Measurements from ENCODE around the gene FRG2B. TPM values are rescaled to one million over a fixed set of nuclear protein-coding genes. Genes with fewer than 3 reads are reported as not detected.
"Not testable (repeated sequence)": the region's sequence is repeated elsewhere in the genome, so short reads cannot be mapped to it uniquely, and the experiment has no call there.

Gene FRG2B
- total RNA-seq, result not detected

DNA sequence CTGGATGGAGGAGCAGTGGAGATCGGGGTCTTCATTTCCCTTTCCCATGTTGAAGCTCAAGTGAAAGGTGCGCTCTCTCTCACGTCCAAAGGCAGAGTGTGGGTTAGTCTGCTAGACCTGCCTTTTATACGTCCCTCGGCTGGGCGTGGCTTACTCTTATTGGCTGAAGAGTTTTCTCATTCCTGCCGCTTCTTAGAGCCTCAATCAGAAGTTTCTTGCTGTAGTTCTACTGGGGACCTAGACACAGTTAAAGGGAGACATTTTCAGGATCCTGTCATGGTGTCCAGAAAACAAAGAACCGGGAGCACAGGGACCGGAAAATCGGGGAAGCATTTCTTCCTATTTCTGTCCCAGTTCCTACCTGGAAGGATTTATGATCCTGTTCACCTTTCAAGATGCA lies at the start of gene FRG2B:
Gene FRG2B, minus strand, starts transcription at position 101 of the 400 bp plus-strand sequence. Its CDS starts 53 bp downstream, at position 48.
- not testable (repeated sequence) for H3K4me3 ChIP-seq; H3K27ac ChIP-seq; DNase-seq (ENCODE audit: low spot score); H3K4me1 ChIP-seq; H3K9me3 ChIP-seq; H3K36me3 ChIP-seq; H3K27me3 ChIP-seq

DNA sequence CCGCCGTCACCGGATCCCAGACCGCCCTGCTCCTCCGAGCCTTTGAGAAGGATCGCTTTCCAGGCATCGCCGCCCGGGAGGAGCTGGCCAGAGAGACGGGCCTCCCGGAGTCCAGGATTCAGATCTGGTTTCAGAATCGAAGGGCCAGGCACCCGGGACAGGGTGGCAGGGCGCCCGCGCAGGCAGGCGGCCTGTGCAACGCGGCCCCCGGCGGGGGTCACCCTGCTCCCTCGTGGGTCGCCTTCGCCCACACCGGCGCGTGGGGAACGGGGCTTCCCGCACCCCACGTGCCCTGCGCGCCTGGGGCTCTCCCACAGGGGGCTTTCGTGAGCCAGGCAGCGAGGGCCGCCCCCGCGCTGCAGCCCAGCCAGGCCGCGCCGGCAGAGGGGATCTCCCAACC lies 40.9 kb upstream of the FRG2B start:
- H3K9me3 ChIP-seq; H3K27ac ChIP-seq; H3K36me3 ChIP-seq; H3K4me3 ChIP-seq; H3K27me3 ChIP-seq; DNase-seq (ENCODE audit: low spot score); H3K4me1 ChIP-seq: not testable (repeated sequence)

DNA sequence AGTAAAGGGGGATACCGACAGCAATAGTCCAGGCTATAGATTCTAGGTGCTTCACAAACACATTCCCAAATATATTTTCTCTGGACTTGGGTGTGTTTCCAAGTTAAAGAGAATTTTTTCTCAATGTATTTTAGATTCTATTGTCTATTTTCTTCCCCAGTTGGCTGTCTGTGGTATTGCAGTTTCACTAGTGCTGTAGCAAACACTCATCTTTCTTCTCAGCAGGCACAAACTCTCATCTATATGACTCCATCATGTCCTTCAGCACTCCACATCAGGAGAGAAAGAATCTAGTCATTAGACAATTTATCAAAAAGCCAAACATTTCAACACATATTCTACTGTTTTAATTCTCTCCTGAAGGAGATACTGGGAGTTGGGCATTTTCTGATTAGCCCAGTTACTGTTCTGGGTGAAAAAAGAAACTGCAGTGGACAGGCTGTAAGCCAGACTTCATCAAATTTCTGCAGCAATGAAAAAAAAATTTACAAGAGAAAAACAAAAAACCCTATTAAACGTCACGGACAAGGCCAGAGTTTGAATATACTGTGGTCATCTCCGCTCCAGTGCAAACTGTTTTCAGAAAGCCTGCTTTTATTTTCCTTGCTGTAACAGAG lies 37.1 kb upstream of the FRG2B start:
- H3K36me3 ChIP-seq; DNase-seq (ENCODE audit: low spot score); H3K9me3 ChIP-seq; H3K27me3 ChIP-seq; H3K27ac ChIP-seq; H3K4me1 ChIP-seq; H3K4me3 ChIP-seq: not testable (repeated sequence)

DNA sequence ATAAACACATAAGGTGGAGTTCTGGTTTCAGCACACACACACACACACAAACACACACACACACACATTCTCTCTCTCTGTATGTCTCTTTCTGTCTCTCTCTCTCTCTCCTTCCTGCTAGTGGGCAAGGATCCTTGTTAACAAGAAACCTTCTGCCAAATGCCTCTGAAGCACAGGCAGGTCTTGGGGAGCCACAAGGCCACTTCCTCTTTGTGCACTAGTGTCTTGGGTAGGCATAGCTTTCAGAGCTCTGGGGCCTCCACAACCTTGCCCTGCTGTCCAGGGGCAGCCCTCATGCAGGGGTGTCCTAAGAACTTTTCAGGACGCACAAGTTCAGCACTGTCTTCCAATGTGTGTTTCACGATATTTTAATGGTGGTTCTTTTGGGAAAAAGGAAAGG lies 34.5 kb upstream of the FRG2B start:
- not testable (repeated sequence) for H3K36me3 ChIP-seq; H3K27ac ChIP-seq; H3K4me3 ChIP-seq; H3K9me3 ChIP-seq; DNase-seq (ENCODE audit: low spot score); H3K27me3 ChIP-seq; H3K4me1 ChIP-seq

DNA sequence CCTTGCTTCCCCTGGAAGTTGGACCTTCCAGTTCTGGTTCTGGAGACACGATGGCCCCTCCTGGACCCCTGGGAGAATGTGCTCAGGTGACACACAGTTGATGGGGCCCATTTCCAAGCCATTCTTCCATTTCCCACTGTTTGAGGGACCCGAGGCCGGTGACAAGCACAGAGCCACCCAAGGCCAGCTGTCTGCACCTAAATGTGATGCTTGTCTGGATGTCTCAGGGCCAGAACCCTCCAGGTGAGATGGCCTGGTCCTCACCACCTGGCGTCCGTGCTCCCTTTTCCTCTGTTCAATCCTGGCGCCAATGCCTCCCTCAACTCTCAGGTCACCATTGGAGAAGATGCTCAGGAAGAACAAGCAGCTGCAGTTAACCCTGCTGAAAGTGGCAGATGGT lies 33.9 kb upstream of the FRG2B start:
- H3K36me3 ChIP-seq; H3K9me3 ChIP-seq; H3K4me1 ChIP-seq; H3K4me3 ChIP-seq; DNase-seq (ENCODE audit: low spot score); H3K27me3 ChIP-seq; H3K27ac ChIP-seq: not testable (repeated sequence)

DNA sequence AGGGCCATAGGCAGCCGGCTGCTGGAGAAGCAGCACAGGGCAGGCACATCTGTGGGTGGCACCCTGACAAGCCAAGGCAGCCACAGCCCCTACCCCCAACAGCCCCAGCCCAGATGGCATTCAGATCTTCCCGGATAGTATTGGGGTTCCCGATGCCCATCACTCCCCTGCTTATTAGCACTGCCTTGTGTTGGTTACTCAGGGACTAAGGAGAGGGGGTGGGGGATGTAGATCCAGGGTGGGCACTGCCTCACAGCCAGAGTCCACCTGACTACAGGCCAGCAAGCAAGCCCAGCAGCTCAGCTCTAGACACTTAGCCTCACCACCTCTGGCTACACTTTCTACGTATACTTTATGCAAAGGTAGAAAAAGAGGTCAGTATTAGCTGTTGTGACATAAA lies 30.7 kb upstream of the FRG2B start:
- H3K27ac ChIP-seq; DNase-seq (ENCODE audit: low spot score); H3K4me3 ChIP-seq; H3K9me3 ChIP-seq; H3K27me3 ChIP-seq; H3K4me1 ChIP-seq; H3K36me3 ChIP-seq: not testable (repeated sequence)

GRCh38 chr10:133648872-133649455 lies 22.4 kb upstream of the FRG2B start:
- H3K4me3 ChIP-seq; H3K4me1 ChIP-seq; H3K9me3 ChIP-seq; DNase-seq (ENCODE audit: low spot score); H3K36me3 ChIP-seq; H3K27me3 ChIP-seq; H3K27ac ChIP-seq: not testable (repeated sequence)

- H3K27ac ChIP-seq; H3K9me3 ChIP-seq; H3K36me3 ChIP-seq; H3K27me3 ChIP-seq; DNase-seq (ENCODE audit: low spot score); H3K4me1 ChIP-seq; H3K4me3 ChIP-seq: not testable (repeated sequence)
- TF ChIP-seq, protein P1, sequence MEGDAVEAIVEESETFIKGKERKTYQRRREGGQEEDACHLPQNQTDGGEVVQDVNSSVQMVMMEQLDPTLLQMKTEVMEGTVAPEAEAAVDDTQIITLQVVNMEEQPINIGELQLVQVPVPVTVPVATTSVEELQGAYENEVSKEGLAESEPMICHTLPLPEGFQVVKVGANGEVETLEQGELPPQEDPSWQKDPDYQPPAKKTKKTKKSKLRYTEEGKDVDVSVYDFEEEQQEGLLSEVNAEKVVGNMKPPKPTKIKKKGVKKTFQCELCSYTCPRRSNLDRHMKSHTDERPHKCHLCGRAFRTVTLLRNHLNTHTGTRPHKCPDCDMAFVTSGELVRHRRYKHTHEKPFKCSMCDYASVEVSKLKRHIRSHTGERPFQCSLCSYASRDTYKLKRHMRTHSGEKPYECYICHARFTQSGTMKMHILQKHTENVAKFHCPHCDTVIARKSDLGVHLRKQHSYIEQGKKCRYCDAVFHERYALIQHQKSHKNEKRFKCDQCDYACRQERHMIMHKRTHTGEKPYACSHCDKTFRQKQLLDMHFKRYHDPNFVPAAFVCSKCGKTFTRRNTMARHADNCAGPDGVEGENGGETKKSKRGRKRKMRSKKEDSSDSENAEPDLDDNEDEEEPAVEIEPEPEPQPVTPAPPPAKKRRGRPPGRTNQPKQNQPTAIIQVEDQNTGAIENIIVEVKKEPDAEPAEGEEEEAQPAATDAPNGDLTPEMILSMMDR (IDR thresholded peaks at IDR 0.05), result peak in 1 of 2 donors; percentile 32
Observed at GRCh38 chr10:133647075-133647748, 20.6 kb upstream of the FRG2B start.

GRCh38 chr10:133637846-133638235 lies 11.2 kb upstream of the FRG2B start:
- not testable (repeated sequence) for H3K4me1 ChIP-seq; H3K27me3 ChIP-seq; H3K27ac ChIP-seq; H3K9me3 ChIP-seq; H3K36me3 ChIP-seq; H3K4me3 ChIP-seq; DNase-seq (ENCODE audit: low spot score)

- not testable (repeated sequence) for H3K4me3 ChIP-seq; H3K27ac ChIP-seq; H3K27me3 ChIP-seq; H3K9me3 ChIP-seq; H3K4me1 ChIP-seq; H3K36me3 ChIP-seq; DNase-seq (ENCODE audit: low spot score)
Observed at GRCh38 chr10:133637202-133637845, 10.7 kb upstream of the FRG2B start.

DNA sequence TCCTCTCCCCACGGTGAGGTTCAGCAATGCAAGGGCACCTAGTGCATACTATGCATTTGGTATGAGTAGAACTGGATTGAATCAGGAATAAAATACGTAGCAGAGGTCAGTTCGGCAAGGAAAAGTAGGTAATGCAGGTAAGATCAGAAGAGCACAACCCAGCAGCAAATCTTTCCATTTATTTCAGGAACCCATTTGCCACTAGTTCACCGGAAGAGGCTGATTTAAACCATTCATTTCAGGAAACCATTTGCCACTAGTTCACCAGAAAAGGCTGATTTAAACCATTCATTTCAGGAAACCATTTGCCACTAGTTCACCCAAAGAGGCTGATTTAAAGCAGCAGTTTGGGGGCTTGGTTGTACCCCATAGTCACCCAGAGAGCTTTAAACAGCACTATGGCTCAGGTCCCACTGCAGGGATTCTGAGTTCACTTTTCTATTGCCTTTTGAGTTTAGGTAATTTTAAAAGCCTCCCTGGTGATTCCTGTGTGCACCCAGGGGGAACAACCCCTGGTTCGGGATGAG lies 4.2 kb upstream of the FRG2B start:
- H3K36me3 ChIP-seq; H3K27ac ChIP-seq; H3K27me3 ChIP-seq; H3K9me3 ChIP-seq; H3K4me1 ChIP-seq; DNase-seq (ENCODE audit: low spot score); H3K4me3 ChIP-seq: not testable (repeated sequence)

DNA sequence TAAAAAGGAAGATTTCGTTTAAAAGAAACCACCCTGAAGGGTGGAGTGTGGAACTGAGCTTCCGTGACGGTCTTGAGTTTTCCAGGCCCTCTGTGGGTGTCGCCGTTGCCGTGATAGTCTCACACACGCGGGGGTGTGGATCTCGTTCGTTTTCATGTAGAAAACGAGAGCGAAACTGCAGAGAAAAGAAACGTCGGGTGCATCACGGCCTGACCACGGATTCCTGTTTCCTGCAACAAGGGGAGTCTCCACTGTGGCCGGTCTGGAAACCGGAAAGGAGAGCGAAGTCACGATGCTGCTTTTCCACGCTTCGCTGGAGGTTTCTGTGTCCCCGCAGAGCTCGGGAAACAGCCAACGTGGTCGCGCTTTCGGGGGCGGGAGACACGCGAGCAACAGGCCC lies 4.1 kb downstream of the FRG2B start:
- H3K9me3 ChIP-seq; DNase-seq (ENCODE audit: low spot score); H3K4me1 ChIP-seq; H3K4me3 ChIP-seq; H3K27me3 ChIP-seq; H3K27ac ChIP-seq; H3K36me3 ChIP-seq: not testable (repeated sequence)
